K562 (cell line): Measurements from ENCODE around the gene SYT15. TPM values are rescaled to one million over a fixed set of nuclear protein-coding genes. Genes with fewer than 3 reads are reported as not detected.

Experiments
- HMGN3 ChIP-seq: IDR thresholded peaks from 2 replicates; pipeline ENCODE4 v1.6.1; 2011; ENCODE audit warnings: borderline replicate concordance, low read depth, mild to moderate bottlenecking, mixed read lengths, low read length; ENCODE audit not compliant: insufficient read length; ENCODE audit errors: extremely low read depth
- ZBTB40 ChIP-seq, 2 experiments: fragments of 450-650 bp in 1 of 2; sonication (generic) in 1 of 2; formaldehyde crosslinking in 1 of 2; IDR thresholded peaks; 2 replicates each; pipeline versions ENCODE4 v1.7.1 to v1.9.0; 2016 to 2022; ENCODE audit warnings: inconsistent platforms in 1 of 2, mild to moderate bottlenecking in 1 of 2, missing genetic modification reagents in 1 of 2
- ZFX ChIP-seq: sonication (generic); formaldehyde crosslinking; IDR thresholded peaks from 2 replicates; pipeline ENCODE4 v1.8.0; 2022; ENCODE audit warnings: mild to moderate bottlenecking, missing genetic modification reagents, moderate library complexity
- polyA plus RNA-seq, 8 experiments: library from polyadenylated mRNA; depleted of rRNA in 4 of 8; stranded (reverse) in 5 of 8; unstranded in 3 of 8; fragments of >200 nt; fragmentation: Nextera tagmentation in 2 of 8; fragmentation: Illumina TruSeq in 1 of 8; extraction: Ambion mirVana in 2 of 8; extraction: Trizol in 1 of 8; gene quantifications; 2 replicates each; pipeline versions ENCODE4 v1.2.1 to v1.2.3, GENCODE V29; 2011 to 2014; ENCODE audit warnings: inconsistent platforms in 1 of 8, missing spikeins in 1 of 8
- total RNA-seq, 7 experiments: library from RNA; depleted of rRNA in 6 of 7; stranded (reverse); fragments of >200 nt in 6 of 7; fragmentation: Illumina TruSeq in 2 of 7; extraction: Trizol in 2 of 7; gene quantifications; 2 replicates each; pipeline versions ENCODE4 v1.2.1 to v1.2.3, GENCODE V29; 2011 to 2021; ENCODE audit warnings: low replicate concordance in 1 of 7

The SYT15 gene
- total and polyA plus RNA-seq, 9 of the 15 experiments (the other 6 are each of a cell fraction or from before 2014, with no cell fraction given) = 0.05 to 0.82 (median 0.21) TPM; not detected in 1

GRCh38 chr10:46549171-46550075 lies 29.5 kb upstream of the SYT15 start (continued):
- TF ChIP-seq ZBTB40 (IDR thresholded peaks at IDR 0.05) (no peak), ZBTB40 (CRISPR knock-in tag; IDR thresholded peaks at IDR 0.05) (no peak), ZFX (CRISPR knock-in tag) (no peak), HMGN3 (no peak)
